ENCODE results near the gene CEP44. TPM values are rescaled to one million over a fixed set of nuclear protein-coding genes. Genes with fewer than 3 reads are reported as not detected.

CEP44 gene
- total RNA-seq = 11.3 and 15.2 TPM in 2 replicates

DNA sequence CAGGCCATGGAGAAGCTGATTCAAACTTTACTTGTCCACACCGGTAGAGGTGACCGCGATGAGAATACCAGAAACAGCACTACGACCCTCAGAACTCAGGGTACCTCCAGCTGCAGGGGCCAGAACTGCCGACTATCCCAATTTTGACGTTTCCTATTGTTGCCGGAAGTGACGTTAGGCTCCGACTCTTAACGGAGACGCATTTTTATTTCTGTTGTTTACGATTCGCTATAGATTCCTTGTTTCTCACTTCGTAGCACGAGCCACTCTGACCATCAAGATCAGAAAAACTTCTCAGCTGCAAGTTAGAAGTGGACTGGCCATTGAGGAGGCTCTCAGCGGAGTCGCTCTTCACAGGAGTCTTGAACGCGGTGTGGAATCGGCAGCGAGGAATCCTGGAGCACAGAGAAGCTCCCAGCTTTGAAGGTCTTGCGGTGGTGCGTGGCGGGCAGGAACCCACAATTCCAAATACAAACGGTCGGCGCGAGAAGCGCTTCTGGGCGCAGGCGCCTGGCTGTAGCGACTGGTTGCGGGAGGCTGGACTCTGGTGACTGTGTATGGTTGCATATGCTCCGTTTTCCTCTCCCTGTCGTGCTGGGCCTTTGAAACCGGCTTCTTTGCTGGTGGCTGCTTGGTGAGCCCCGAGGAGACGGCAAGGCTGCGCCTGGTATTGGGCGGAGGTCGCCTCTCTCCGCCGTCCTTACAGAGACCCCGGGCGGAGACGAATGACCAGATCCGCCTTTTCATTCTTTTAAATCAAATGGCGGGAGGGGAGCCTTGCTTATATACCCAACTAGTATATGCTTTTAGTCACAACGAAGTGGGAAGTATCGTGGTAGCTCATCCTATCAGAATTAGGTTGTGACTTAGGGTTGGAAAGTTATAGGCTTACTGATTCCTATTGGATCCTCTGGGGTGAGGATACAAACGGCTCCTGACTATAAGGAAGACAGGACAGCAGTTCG, at the start of gene CEP44, which contains the start of gene FBXO8:
Gene CEP44 (plus strand): TSS at position 405 of the 965 bp plus-strand sequence. CDS start 15,211 bp downstream, outside the sequence.
Gene FBXO8 (minus strand): TSS at position 161 of the 965 bp plus-strand sequence. CDS start 20,575 bp downstream, outside the sequence.

Other genes with a start within 250 kb of the CEP44 start
- gene FBXO8, start 244 bp upstream of the CEP44 start, total RNA-seq = 17.4 and 24.3 TPM in 2 replicates
- 0.19 TPM in 1 of 2 replicates, not detected in the other for gene HPGD, start 238.6 kb downstream of the CEP44 start, total RNA-seq